ENCODE data around the gene TMEM123. TPM values are rescaled to one million over a fixed set of nuclear protein-coding genes. Genes with fewer than 3 reads are reported as not detected.

Gene TMEM123
- total RNA-seq, 1 donor from 2014 or later: 107 TPM

DNA sequence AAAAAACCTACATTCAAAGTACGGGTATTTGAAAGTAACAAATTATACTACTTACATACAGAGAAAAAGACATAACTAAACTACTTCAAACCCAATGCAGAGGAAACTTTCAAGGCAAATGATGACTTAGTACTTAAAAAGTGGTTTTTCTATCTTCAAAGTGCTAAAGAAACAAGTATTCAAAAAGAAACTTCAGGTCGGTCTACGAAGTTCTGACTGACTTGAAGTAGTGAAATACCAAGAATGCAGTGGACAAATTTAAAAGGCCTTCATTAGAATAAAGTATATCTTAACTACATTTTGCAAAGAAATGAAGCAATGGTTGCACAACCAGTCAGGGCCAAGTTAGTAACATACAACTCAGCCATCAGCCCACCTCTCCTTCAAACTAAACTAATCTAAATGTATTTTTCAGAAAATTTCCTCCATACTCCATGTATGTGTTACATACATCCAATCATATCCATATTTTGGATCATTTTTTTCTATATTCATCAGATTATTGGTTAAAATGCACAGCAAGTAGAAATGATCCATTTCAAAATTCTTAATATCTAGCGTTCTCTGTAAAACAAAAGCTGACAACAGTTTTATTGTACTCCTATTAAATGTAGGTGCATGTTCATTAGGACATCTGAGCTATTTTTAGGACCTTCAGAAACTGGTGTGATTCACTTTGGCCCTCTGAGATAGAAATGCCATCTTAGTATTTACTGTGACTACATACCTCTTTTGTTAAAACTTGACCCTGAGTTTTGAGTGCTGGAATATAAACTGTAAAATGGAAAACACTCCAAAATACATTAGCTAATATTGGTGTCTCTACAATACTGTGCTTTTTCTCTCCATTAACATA lies 55.6 kb downstream of the TMEM123 start:
- no peak for DNase-seq (ENCODE audit: low spot score in 2 of 2)
- H3K27me3 ChIP-seq: no peaks in the 10 kb centered on the region
- TF ChIP-seq, protein P1, sequence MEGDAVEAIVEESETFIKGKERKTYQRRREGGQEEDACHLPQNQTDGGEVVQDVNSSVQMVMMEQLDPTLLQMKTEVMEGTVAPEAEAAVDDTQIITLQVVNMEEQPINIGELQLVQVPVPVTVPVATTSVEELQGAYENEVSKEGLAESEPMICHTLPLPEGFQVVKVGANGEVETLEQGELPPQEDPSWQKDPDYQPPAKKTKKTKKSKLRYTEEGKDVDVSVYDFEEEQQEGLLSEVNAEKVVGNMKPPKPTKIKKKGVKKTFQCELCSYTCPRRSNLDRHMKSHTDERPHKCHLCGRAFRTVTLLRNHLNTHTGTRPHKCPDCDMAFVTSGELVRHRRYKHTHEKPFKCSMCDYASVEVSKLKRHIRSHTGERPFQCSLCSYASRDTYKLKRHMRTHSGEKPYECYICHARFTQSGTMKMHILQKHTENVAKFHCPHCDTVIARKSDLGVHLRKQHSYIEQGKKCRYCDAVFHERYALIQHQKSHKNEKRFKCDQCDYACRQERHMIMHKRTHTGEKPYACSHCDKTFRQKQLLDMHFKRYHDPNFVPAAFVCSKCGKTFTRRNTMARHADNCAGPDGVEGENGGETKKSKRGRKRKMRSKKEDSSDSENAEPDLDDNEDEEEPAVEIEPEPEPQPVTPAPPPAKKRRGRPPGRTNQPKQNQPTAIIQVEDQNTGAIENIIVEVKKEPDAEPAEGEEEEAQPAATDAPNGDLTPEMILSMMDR (IDR thresholded peaks at IDR 0.05): no peak
- no peak overlapping the region for H3K27ac ChIP-seq
- no peak overlapping the region for H3K4me3 ChIP-seq
- H3K4me1 ChIP-seq: no peaks in the 10 kb centered on the region
- intact Hi-C loops (cut with DNase I): no loop called here
- peaks cover 25 to 60% of the 10 kb centered on the region in 2 donors for H3K36me3 ChIP-seq
- H3K9me3 ChIP-seq: no peaks in the 10 kb centered on the region

DNA sequence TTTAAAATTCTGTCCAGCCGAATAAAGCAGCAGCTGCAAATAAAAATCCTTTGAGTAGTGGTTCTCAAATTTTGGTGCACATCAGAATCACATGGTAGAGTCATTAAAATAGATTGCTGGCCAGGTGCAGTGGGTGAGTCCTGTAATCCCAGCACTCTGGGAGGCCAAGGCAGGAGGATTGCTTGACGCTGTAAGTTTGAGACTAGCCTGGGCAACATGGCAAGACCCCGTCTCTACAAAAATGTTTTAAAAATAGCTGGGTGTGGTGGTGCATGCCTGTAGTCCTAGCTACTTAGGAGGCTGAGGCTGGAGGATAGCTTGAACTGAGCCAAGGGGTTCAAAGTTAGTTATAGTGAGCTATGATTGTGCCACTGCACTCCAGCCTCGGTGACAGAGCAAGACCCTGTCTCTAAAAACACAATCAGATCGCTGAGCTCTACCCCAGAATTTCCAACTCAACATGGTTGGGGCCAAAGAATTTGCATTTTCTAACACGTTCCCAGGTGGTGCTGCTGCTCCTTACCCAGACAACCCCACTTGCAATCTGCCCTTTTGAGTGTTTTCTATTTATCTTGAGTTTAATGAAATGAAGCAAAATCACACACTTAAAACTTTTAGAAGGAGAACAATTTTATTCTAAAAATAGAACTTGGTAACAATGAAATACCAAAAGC lies 56.7 kb downstream of the TMEM123 start:
- DNase-seq (ENCODE audit: low spot score in 2 of 2): no peak
- Histone ChIP-seq H3K4me1 (no peaks in the 10 kb centered on the region), H3K36me3 (peaks cover 15 to 59% of the 10 kb centered on the region in 2 donors), H3K4me3 (no peak overlapping the region), H3K27ac (no peak overlapping the region), H3K27me3 (no peaks in the 10 kb centered on the region), H3K9me3 (no peaks in the 10 kb centered on the region)
- TF ChIP-seq, protein P1 (IDR thresholded peaks at IDR 0.05): no peak
- intact Hi-C loops (cut with DNase I): no loop called here

DNA sequence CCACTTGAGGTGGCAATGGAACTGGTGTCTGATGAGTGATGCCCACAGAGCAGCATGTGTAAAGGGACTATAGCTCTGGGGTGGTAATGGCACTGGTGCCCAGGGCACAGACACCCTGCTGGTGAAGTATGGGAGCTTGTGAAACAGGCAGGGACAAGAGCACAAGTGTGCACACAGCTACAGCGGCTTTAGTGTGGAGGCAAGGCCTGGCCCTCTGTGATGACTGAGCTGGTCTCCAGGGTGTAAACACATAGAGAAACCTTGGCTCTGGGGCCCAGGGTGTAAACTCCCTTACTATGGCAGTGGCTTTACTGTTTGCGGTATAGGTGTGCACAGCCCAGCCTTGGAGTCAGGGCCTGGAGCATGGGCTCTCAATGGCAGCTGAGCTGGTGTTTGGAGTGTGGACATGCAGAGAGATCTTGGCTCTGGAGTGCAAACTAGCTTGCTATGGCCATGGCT lies 59.3 kb downstream of the TMEM123 start:
- H3K36me3 ChIP-seq: peaks cover 13 to 43% of the 10 kb centered on the region in 2 donors
- no peaks in the 10 kb centered on the region for H3K9me3 ChIP-seq
- no peak for DNase-seq (ENCODE audit: low spot score in 2 of 2)
- no peak overlapping the region for H3K4me3 ChIP-seq
- no peaks in the 10 kb centered on the region for H3K4me1 ChIP-seq
- no peaks in the 10 kb centered on the region for H3K27me3 ChIP-seq
- TF ChIP-seq, protein P1 (IDR thresholded peaks at IDR 0.05): no peak
- intact Hi-C loops (cut with DNase I): loop anchor here (5.0 kb wide), 2 partner anchors 59 to 219 kb away; partner anchors contain the start of gene TMEM123
- no peak overlapping the region for H3K27ac ChIP-seq

DNA sequence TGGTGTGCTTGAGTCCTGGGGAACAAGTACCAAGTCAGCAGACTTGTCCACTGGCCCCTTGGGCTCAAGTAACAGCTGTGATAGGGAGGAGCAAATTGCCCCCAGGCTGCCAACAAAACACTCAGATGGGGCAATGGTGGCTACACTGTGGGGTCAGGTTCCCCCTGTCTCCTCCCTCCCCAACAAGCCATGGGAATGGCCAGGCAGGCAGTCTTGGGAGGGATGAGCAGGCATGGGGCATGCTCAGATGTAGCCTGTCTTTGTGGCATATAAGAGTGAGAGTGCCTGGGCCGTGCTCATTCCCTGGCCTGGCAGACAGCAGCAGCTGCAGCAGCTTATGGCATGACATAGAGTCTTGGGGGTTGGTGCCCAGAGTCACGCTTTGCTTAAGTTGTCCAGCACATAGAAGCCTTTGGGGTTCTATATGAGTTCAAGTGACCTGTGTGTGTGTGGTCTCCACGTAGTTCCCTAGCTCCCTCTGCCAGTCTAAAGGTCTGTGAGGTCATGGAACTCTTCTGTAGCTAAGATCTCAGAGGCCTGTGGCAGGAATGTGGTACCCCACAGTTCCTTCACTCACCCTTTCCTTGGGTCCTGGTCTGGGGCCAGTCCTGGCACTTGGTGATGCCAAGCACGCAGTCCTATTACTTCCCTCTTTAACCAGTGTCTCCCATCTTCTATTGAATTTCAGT lies 60.9 kb downstream of the TMEM123 start:
- Histone ChIP-seq H3K4me1 (no peaks in the 10 kb centered on the region), H3K27ac (no peak overlapping the region), H3K4me3 (no peak overlapping the region), H3K27me3 (no peaks in the 10 kb centered on the region), H3K9me3 (no peaks in the 10 kb centered on the region), H3K36me3 (peaks cover 19 to 55% of the 10 kb centered on the region in 2 donors)
- intact Hi-C loops (cut with DNase I): loop anchor here (5.0 kb wide), 2 partner anchors 61 to 221 kb away; partner anchors contain the start of gene TMEM123
- DNase-seq (ENCODE audit: low spot score in 2 of 2): no peak
- TF ChIP-seq, protein P1 (IDR thresholded peaks at IDR 0.05): no peak

DNA sequence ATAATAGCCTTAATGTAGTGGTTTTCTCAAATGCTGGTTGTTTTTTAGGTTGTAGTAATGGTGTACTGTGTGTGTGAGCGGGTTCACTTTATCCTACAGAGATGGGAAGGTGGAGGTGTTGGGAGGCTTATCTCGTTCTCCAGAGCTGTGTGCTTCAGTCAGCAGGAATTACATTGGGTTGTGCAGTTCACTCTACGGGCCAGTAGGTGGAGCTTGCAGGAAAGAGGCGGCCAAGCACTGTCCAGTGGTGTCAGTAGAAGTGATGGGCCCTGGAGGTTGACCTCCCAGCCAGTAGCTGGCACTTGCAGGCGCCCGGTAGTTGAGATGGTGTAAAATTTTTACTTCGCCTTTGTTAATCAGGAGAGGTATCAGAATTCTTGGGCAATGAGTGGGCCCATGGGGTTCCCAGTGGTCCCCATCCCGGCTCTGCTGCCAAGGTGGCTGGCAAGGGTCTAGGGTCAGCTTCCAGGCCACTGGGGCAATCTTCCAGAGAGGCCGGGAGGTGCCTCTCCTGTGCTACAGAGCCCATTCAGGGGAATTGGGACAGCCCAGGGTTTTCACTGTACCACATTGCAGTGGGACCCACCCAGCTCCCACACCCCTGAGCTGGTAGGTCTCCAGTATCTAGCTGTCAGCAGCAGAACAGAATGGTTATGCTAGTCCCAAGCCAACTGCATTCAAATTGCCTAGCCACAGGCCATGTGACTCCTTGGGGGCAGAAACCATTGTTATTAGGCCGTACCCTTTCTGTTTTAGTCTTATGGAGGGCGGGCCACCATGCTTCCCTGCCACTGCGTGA lies 61.7 kb downstream of the TMEM123 start:
- no peak overlapping the region for H3K27ac ChIP-seq
- peak in 1 of 2 donors; percentile 77 for DNase-seq (ENCODE audit: low spot score in 2 of 2)
- H3K9me3 ChIP-seq: no peaks in the 10 kb centered on the region
- no peak overlapping the region for H3K4me3 ChIP-seq
- no peaks in the 10 kb centered on the region for H3K4me1 ChIP-seq
- no peaks in the 10 kb centered on the region for H3K27me3 ChIP-seq
- intact Hi-C loops (cut with DNase I): loop anchor here (1.0 to 5.0 kb wide), 3 partner anchors 61 to 221 kb away; partner anchors contain the start of gene TMEM123
- H3K36me3 ChIP-seq: peaks cover 19 to 55% of the 10 kb centered on the region in 2 donors
- TF ChIP-seq, protein P1 (IDR thresholded peaks at IDR 0.05): peak; percentile 69 to 76 (median 72)
